SKM-1 treated with dmso at 0.1 percent for 144 hours (cell line): Measurements from ENCODE around the gene DAGLB.
A peak's percentile ranks its signal among the peaks of the same experiment; 100 is the strongest.

Experiments used
- DNase-seq: peaks from one replicate; lab custom pipeline; 2025; ENCODE audit not compliant: unreplicated experiment; lab: John Stamatoyannopoulos, UW

Gene DAGLB

GRCh38 chr7:6433784-6434615 lies 13.8 kb downstream of the DAGLB start:
- peak; percentile 71 for DNase-seq

- no peak for DNase-seq
These were observed 15.0 kb downstream of the DAGLB start for GRCh38 chr7:6432781-6433180.

GRCh38 chr7:6430974-6431373 lies 16.8 kb downstream of the DAGLB start:
- no peak for DNase-seq

GRCh38 chr7:6430271-6430940 lies 17.3 kb downstream of the DAGLB start:
- no peak for DNase-seq

- no peak for DNase-seq
These were observed 21.8 kb downstream of the DAGLB start for GRCh38 chr7:6425948-6426347.

GRCh38 chr7:6423942-6424701 lies 23.6 kb downstream of the DAGLB start:
- DNase-seq, result peak; percentile 85

- peak; percentile 83 for DNase-seq
These were observed 24.7 kb downstream of the DAGLB start for GRCh38 chr7:6422926-6423632.

- no peak for DNase-seq
These were observed 25.7 kb downstream of the DAGLB start for GRCh38 chr7:6422095-6422494.

- DNase-seq, result no peak
These were observed 27.1 kb downstream of the DAGLB start for GRCh38 chr7:6420680-6421079.

- no peak for DNase-seq
These were observed 28.4 kb downstream of the DAGLB start for GRCh38 chr7:6419310-6419773.

GRCh38 chr7:6417408-6417807 lies 30.3 kb downstream of the DAGLB start:
- no peak for DNase-seq

GRCh38 chr7:6416516-6417145 lies 31.1 kb downstream of the DAGLB start:
- no peak for DNase-seq

GRCh38 chr7:6413637-6414036 lies 34.1 kb downstream of the DAGLB start:
- no peak for DNase-seq

GRCh38 chr7:6409944-6410693 lies 37.6 kb downstream of the DAGLB start:
- DNase-seq, result no peak

- no peak for DNase-seq
These were observed 38.7 kb downstream of the DAGLB start for GRCh38 chr7:6409091-6409490.

- no peak for DNase-seq
These were observed 40.3 kb downstream of the DAGLB start for GRCh38 chr7:6407434-6407833.

- DNase-seq, result no peak
These were observed 41.6 kb downstream of the DAGLB start for GRCh38 chr7:6406121-6406520.

- no peak for DNase-seq
These were observed 43.8 kb downstream of the DAGLB start for GRCh38 chr7:6403907-6404306.

- no peak for DNase-seq
These were observed 45.0 kb downstream of the DAGLB start for GRCh38 chr7:6402741-6403140.

- no peak for DNase-seq
These were observed 45.7 kb downstream of the DAGLB start for GRCh38 chr7:6402041-6402440.
